Endodermal cell (in vitro differentiated cells): Measurements from ENCODE around the gene TERB2. TPM values are rescaled to one million over a fixed set of nuclear protein-coding genes. Genes with fewer than 3 reads are reported as not detected.
"Not testable (repeated sequence)": the region's sequence is repeated elsewhere in the genome, so short reads cannot be mapped to it uniquely, and the experiment has no call there.

ENCODE experiments used
- DNase-seq: peaks from one replicate; pipeline ENCODE4 v3.0.0-alpha.2; 2017
- H3K27ac ChIP-seq: 2 replicates; pipeline ENCODE4 v1.5.1; 2013; ENCODE audit warnings: mild to moderate bottlenecking, low read depth, low read length, moderate library complexity
- H3K27me3 ChIP-seq: 2 replicates; pipeline ENCODE4 v1.6.1; 2013; ENCODE audit warnings: mild to moderate bottlenecking, low read length, moderate library complexity; ENCODE audit not compliant: insufficient read depth, control insufficient read depth, poor library complexity, severe bottlenecking
- H3K36me3 ChIP-seq: 2 replicates; pipeline ENCODE4 v1.7.0; 2013; ENCODE audit warnings: mild to moderate bottlenecking, low read length, moderate library complexity; ENCODE audit not compliant: control insufficient read depth, insufficient read depth
- H3K4me1 ChIP-seq: one replicate; pipeline ENCODE4 v1.7.0; 2013; ENCODE audit warnings: low read length; ENCODE audit not compliant: control insufficient read depth, insufficient read depth
- H3K4me3 ChIP-seq: 2 replicates; pipeline ENCODE4 v1.5.1; 2013; ENCODE audit warnings: mild to moderate bottlenecking, low read length, moderate library complexity
- H3K9ac ChIP-seq: 2 replicates; pipeline ENCODE4 v1.6.1; 2013; ENCODE audit warnings: mild to moderate bottlenecking, low read length, moderate library complexity; ENCODE audit not compliant: poor library complexity, severe bottlenecking; ENCODE audit errors: extremely low read depth
- H3K9me3 ChIP-seq: 2 replicates; pipeline ENCODE4 v1.6.1; 2013; ENCODE audit warnings: mild to moderate bottlenecking, low read length, moderate library complexity; ENCODE audit not compliant: control insufficient read depth
- H3K27ac Mint-ChIP-seq: 2 replicates; pipeline ENCODE4 v1.8.0; 2020; ENCODE audit warnings: mixed read lengths
- H3K27me3 Mint-ChIP-seq: 2 replicates; pipeline ENCODE4 v1.8.0; 2021; ENCODE audit warnings: mild to moderate bottlenecking, mixed read lengths; ENCODE audit not compliant: insufficient read depth
- H3K36me3 Mint-ChIP-seq: 2 replicates; pipeline ENCODE4 v1.8.0; 2020; ENCODE audit warnings: low read depth, mixed read lengths
- H3K4me1 Mint-ChIP-seq: 2 replicates; pipeline ENCODE4 v1.8.0; 2020; ENCODE audit warnings: mixed read lengths
- H3K4me3 Mint-ChIP-seq: 2 replicates; pipeline ENCODE4 v1.8.0; 2020; ENCODE audit warnings: mild to moderate bottlenecking, moderate library complexity, mixed read lengths
- H3K9me3 Mint-ChIP-seq: 2 replicates; pipeline ENCODE4 v1.8.0; 2020; ENCODE audit warnings: mild to moderate bottlenecking, mixed read lengths
- CTCF ChIP-seq: fragments of 200-600 bp; sonication (generic); conservative IDR thresholded peaks from 2 replicates; pipeline ENCODE4 v1.5.0; 2021; ENCODE audit warnings: antibody characterized with exemption, mild to moderate bottlenecking
- WGBS, 2 experiments: methylation state at CpG; one replicate each; pipeline versions ENCODE4 v1.1.5 to v1.1.7; 2013; ENCODE audit warnings: missing lambda C conversion rate in 2 of 2, mixed read lengths in 1 of 2; ENCODE audit not compliant: insufficient coverage in 1 of 2, insufficient read length in 1 of 2; 5-methylcytosine and 5-hydroxymethylcytosine counted together
- total RNA-seq, 2 donors: library from RNA; stranded (reverse); fragmentation: NEBNext Ultra II Directional in 1 of 2; extraction: Animal tissue kit (Norgen Biotek cat#: 25700) in 1 of 2; gene quantifications; 2 replicates in 1 of 2; 3 replicates in 1 of 2; pipeline ENCODE4 v1.2.1, GENCODE V29; 2021

The TERB2 gene
- total RNA-seq, 2 donors from 2014 or later: not detected

DNA sequence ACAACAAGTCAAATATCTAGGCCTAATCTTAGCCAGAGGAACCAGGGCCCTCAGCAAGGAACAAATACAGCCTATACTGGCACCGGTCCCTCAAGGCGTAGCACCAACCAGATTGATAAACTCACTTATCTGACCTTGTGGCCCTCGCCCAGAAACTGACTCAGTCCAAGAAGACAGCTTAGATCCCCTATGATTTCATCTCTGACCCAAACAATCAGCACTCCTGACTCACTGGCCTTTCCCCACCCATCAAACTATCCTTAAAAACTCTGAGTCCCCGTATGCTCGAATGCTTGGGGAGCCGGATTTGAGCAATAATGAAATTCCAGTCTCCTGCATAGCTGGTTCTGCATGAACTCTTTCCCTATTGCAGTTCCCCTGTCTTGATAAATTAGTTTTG is 64.9 kb downstream of the TERB2 start:
- TF ChIP-seq CTCF: no peak
- Histone ChIP-seq H3K27me3 (no peaks in the 10 kb centered on the region), H3K4me1 (peaks cover 5% of the 10 kb centered on the region), H3K27ac (no peak overlapping the region), H3K4me3 (no peak overlapping the region), H3K9ac (no peak overlapping the region), H3K36me3 (no peaks in the 10 kb centered on the region), H3K9me3 (no peaks in the 10 kb centered on the region)
- peaks cover 45% of the 10 kb centered on the region for H3K27me3 Mint-ChIP-seq
- no peak overlapping the region for H3K27ac Mint-ChIP-seq
- peaks cover 12% of the 10 kb centered on the region for H3K4me1 Mint-ChIP-seq
- no peaks in the 10 kb centered on the region for H3K36me3 Mint-ChIP-seq
- no peak for DNase-seq
- 92 to 96% methylated on average over 6 of the region's 6 CpGs for WGBS, 2 experiments
- no peak overlapping the region for H3K4me3 Mint-ChIP-seq
- peaks cover 7% of the 10 kb centered on the region for H3K9me3 Mint-ChIP-seq

DNA sequence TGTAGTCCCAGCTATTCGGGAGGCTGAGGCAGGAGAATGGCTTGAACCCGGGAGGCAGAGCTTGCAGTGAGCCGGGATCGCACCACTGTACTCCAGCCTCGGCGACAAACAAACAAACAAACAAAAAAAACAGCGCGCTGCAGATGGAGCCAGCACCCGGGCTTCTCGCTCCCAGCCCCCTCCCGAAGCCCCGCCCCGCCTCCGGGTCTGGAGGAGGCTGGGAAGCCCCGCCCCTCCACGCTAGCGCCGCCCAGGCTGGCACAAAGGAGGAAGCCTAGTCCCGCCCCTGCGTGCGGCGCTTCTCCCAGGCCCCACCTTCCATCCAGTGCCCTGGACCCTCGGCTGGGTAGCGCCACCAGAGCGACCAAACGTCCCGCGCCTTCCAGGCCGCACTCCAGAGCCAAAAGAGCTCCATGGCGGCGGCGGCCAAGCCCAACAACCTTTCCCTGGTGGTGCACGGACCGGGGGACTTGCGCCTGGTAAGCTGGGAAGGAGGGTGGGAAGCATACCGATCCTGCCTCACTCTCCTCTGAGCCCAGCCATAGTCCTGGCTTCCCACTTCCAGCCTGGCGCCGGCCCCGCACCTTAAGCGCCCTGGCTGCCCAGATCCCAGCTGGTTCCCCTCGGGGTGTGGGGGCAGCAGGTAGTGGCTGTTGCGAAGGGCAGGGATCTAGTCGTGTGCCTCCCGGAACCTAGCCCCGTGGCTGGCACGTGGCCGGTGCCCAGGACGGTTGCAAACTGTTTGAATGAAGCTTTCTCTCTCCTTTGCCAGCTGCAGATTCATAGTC is 66.6 kb downstream of the TERB2 start, which contains the start of gene SORD:
Gene SORD, plus strand, starts transcription at position 325 of the 788 bp plus-strand sequence. Its CDS starts 89 bp downstream, at position 414.
- DNase-seq: peak; percentile 98
- WGBS, 2 experiments: 3 to 5% methylated on average over 12 to 48 of the region's 48 CpGs
- H3K4me3 Mint-ChIP-seq: peak within 1 kb of the TSS; percentile 72
- no peak for TF ChIP-seq CTCF
- no peaks in the 10 kb centered on the region for H3K27me3 ChIP-seq
- H3K4me1 Mint-ChIP-seq: peaks cover 24% of the 10 kb centered on the region
- no peaks in the 10 kb centered on the region for H3K9me3 ChIP-seq
- peak within 1 kb of the TSS; percentile 88 for H3K27ac Mint-ChIP-seq
- H3K9ac ChIP-seq: peak within 1 kb of the TSS; percentile 62
- H3K4me3 ChIP-seq: peak within 1 kb of the TSS; percentile 86
- no peaks in the 10 kb centered on the region for H3K36me3 Mint-ChIP-seq
- H3K9me3 Mint-ChIP-seq: peaks cover 5% of the 10 kb centered on the region
- H3K27ac ChIP-seq: peak within 1 kb of the TSS; percentile 75
- H3K27me3 Mint-ChIP-seq: peaks cover 33% of the 10 kb centered on the region
- H3K36me3 ChIP-seq: no peaks in the 10 kb centered on the region
- H3K4me1 ChIP-seq: peaks cover 5% of the 10 kb centered on the region

- peaks cover 5% of the 10 kb centered on the region for H3K4me1 ChIP-seq
- Mint-ChIP-seq H3K27me3 (peaks cover 27% of the 10 kb centered on the region), H3K4me3 (peak overlapping the region; percentile 72), H3K36me3 (peaks cover under 1% of the 10 kb centered on the region), H3K9me3 (peaks cover 5% of the 10 kb centered on the region), H3K27ac (peak overlapping the region; percentile 88), H3K4me1 (peaks cover 24% of the 10 kb centered on the region)
- WGBS, 2 experiments: 24 to 29% methylated on average over 3 to 4 of the region's 4 CpGs
- peak; percentile 63 for DNase-seq
- H3K9ac ChIP-seq: peak overlapping the region; percentile 62
- no peak overlapping the region for H3K27ac ChIP-seq
- peaks cover under 1% of the 10 kb centered on the region for H3K36me3 ChIP-seq
- H3K27me3 ChIP-seq: no peaks in the 10 kb centered on the region
- peaks cover 1% of the 10 kb centered on the region for H3K9me3 ChIP-seq
- H3K4me3 ChIP-seq: peak overlapping the region; percentile 86
- no peak for TF ChIP-seq CTCF
Observed at GRCh38 chr15:45023659-45024225, 67.3 kb downstream of the TERB2 start.

DNA sequence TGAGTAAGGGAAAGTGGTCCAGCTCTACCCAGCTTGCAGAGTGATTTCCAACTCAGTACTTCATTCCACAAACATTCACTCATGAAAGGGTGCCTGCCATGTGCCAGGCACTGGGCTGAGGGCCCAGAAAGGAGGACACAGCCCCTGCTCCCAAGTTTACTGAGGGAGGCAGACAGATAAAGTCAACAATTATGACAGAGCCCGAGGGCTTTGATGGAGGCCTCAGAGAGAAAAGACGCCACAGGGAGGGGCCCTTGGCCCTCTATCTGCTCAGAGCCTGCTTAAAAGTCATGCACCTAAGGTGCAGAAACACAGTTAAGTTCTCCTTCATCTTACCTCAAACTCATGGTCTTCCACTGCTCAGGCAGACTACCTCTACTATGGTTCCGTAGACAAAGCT is 68.2 kb downstream of the TERB2 start:
- H3K27ac Mint-ChIP-seq, H3K36me3 Mint-ChIP-seq, H3K9ac ChIP-seq, H3K27ac ChIP-seq, H3K27me3 ChIP-seq, H3K4me3 Mint-ChIP-seq, H3K36me3 ChIP-seq, H3K4me1 ChIP-seq, DNase-seq, H3K4me3 ChIP-seq, H3K9me3 Mint-ChIP-seq: not testable (repeated sequence)
- whole genome bisulfite sequencing, 2 experiments: 89 to 100% methylated on average over 2 of the region's 3 CpGs
- peaks cover 10% of the 10 kb centered on the region for H3K9me3 ChIP-seq
- Mint-ChIP-seq H3K27me3 (peaks cover 19% of the 10 kb centered on the region), H3K4me1 (peaks cover 24% of the 10 kb centered on the region)

DNA sequence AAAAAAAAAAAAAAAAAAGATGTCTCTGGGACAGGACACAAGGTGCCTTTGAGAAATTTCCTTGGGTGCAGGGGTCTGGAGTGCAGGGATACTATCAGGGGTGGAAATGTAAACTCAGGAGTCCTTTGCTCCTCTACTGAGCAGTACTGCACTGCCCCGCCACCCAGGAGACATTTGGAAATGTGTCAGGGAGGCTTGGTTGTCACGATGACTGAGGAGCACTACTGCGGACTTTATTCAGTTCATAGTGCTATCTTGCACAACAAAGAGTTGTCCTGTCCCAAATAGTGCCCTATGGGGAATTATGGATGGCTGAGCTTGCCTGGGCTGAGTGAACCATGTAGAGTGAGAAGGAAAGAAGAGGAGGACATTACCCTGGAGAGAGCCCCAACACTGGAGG is 69.1 kb downstream of the TERB2 start:
- not testable (repeated sequence) for DNase-seq, H3K27me3 ChIP-seq, H3K4me3 Mint-ChIP-seq, H3K4me1 ChIP-seq, H3K27ac Mint-ChIP-seq, H3K27ac ChIP-seq, H3K9me3 Mint-ChIP-seq, H3K4me3 ChIP-seq, H3K9ac ChIP-seq
- Histone ChIP-seq H3K36me3 (peaks cover 14% of the 10 kb centered on the region), H3K9me3 (peaks cover 19% of the 10 kb centered on the region)
- WGBS, 2 experiments: 92 to 100% methylated on average over 2 to 3 of the region's 3 CpGs
- peaks cover 24% of the 10 kb centered on the region for H3K4me1 Mint-ChIP-seq
- H3K27me3 Mint-ChIP-seq: peaks cover 13% of the 10 kb centered on the region
- peaks cover 18% of the 10 kb centered on the region for H3K36me3 Mint-ChIP-seq
